T-cell (primary cell): ENCODE results near the gene CAPN2. TPM values are rescaled to one million over a fixed set of nuclear protein-coding genes. Genes with fewer than 3 reads are reported as not detected.

Experiments
- ATAC-seq, 4 experiments: fragments of 200-7000 bp in 3 of 4; fragments of 150-1000 bp in 1 of 4; cut with Tn5 transposase; replicated peaks in 1 of 4; 1 replicate in 3 of 4; 2 replicates in 1 of 4; pipeline ENCODE4 v1.10.0; 2021; ENCODE audit warnings: moderate library complexity in 3 of 4, mild to moderate bottlenecking in 2 of 4, moderate number of reproducible peaks in 1 of 4
- CTCF ChIA-PET, 2 donors: fragments of 300-600 bp; sonication (Branson Sonifier 250); formaldehyde crosslinking; loops; one replicate each; lab custom pipeline; 2022; ENCODE audit warnings: antibody characterized with exemption in 2 of 2; lab: Charles Lee
- POLR2A ChIA-PET, 2 donors: fragments of 300-600 bp; sonication (Branson Sonifier 250); formaldehyde crosslinking; loops; one replicate each; lab custom pipeline; 2022; ENCODE audit warnings: antibody characterized with exemption in 2 of 2; lab: Charles Lee
- DNase-seq, 35 experiments: peaks; one replicate each; pipeline versions ENCODE4 v3.0.0 to v3.0.0-alpha.2; 2013 to 2023
- H3K27ac ChIP-seq: one replicate; pipeline ENCODE4 v1.5.1; 2013; ENCODE audit warnings: low read length
- H3K27me3 ChIP-seq, 2 experiments: replicated peaks in 1 of 2; 1 replicate in 1 of 2; 2 replicates in 1 of 2; pipeline versions ENCODE4 v1.6.1 to v1.7.0; 2013; ENCODE audit warnings: low read length in 1 of 2, mixed read lengths in 1 of 2; ENCODE audit not compliant: control insufficient read depth in 2 of 2, insufficient read depth in 2 of 2; ENCODE audit errors: extremely low read depth in 1 of 2
- H3K36me3 ChIP-seq, 2 donors: 1 replicate in 1 of 2; 2 replicates in 1 of 2; pipeline versions ENCODE4 v1.6.1 to v1.7.0; 2013; ENCODE audit warnings: low read length in 1 of 2; ENCODE audit not compliant: control insufficient read depth in 2 of 2, insufficient read depth in 1 of 2; ENCODE audit errors: extremely low read depth in 1 of 2
- H3K4me1 ChIP-seq, 2 experiments: 1 replicate in 1 of 2; 2 replicates in 1 of 2; pipeline versions ENCODE4 v1.6.1 to v1.7.0; 2013; ENCODE audit warnings: low read length in 2 of 2, mixed read lengths in 1 of 2; ENCODE audit not compliant: insufficient read depth in 2 of 2, control insufficient read depth in 1 of 2; ENCODE audit errors: extremely low read depth in 1 of 2
- H3K4me3 ChIP-seq, 2 donors: 1 replicate in 1 of 2; 2 replicates in 1 of 2; pipeline versions ENCODE4 v1.5.1 to v1.7.0; 2013; ENCODE audit warnings: mild to moderate bottlenecking in 2 of 2, low read length in 1 of 2, moderate library complexity in 1 of 2; ENCODE audit not compliant: control insufficient read depth in 1 of 2; ENCODE audit errors: extremely low read depth in 1 of 2
- H3K9me3 ChIP-seq: 2 replicates; pipeline ENCODE4 v1.7.0; 2013
- H3K27ac Mint-ChIP-seq, 2 donors: one replicate each; pipeline ENCODE4 v1.8.0; 2020 to 2021; ENCODE audit warnings: mild to moderate bottlenecking in 2 of 2, mixed read lengths in 2 of 2
- H3K27me3 Mint-ChIP-seq, 2 donors: one replicate each; pipeline ENCODE4 v1.8.0; 2021 to 2022; ENCODE audit warnings: mixed read lengths in 2 of 2
- H3K36me3 Mint-ChIP-seq: one replicate; pipeline ENCODE4 v1.8.0; 2021; ENCODE audit warnings: mixed read lengths
- H3K4me1 Mint-ChIP-seq, 3 donors: one replicate each; pipeline ENCODE4 v1.8.0; 2020 to 2022; ENCODE audit warnings: mixed read lengths in 3 of 3, mild to moderate bottlenecking in 1 of 3
- H3K4me3 Mint-ChIP-seq, 3 donors: one replicate each; pipeline ENCODE4 v1.8.0; 2020 to 2022; ENCODE audit warnings: mild to moderate bottlenecking in 3 of 3, mixed read lengths in 3 of 3, moderate library complexity in 3 of 3
- H3K9me3 Mint-ChIP-seq, 3 donors: one replicate each; pipeline ENCODE4 v1.8.0; 2020 to 2022; ENCODE audit warnings: mixed read lengths in 3 of 3
- WGBS: methylation state at CpG from one replicate; pipeline ENCODE4 v1.1.5; 2013; ENCODE audit warnings: missing lambda C conversion rate; ENCODE audit not compliant: insufficient coverage; 5-methylcytosine and 5-hydroxymethylcytosine counted together
- total RNA-seq, 35 experiments: library from RNA in 6 of 35; stranded (reverse) in 6 of 35; fragments of 120-200 nt in 1 of 35; gene quantifications; one replicate each; pipeline versions ENCODE4 v1.2.1 to v1.2.4 and lab custom pipeline; 2013 to 2026

The CAPN2 gene
- total RNA-seq, 5 donors from 2014 or later (not counting 1 experiment from before 2014, with no cell fraction given) = 146 to 206 (median 169) TPM

DNA sequence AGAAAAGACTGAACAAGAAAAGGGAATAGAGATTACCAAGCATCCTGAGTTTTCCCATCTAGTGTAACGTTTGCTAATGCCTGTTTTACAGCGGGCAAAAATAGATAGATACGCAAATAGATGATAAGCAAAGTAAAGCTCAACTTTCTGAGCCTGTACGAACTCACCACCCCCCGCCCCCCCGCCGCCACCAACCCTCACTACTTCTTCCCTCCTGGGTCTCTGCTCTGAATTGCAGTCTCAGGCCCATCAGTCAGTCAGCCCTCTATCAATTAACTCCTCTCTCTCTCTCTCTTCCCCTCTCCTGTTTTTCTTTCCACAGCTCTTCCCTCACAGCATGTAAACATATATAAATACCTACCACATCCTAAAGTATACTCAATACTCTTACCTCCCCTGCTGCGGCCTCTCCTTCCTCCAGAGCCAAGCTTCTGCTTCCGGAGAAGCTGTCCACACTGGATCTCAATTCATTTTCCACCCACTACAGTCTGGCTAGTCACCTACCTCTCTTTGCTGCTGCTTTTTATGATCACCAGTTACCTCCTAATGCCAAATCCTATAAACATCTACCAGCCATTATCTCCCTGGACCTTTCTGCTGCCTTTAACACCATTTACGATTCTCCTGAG lies 64.6 kb downstream of the CAPN2 start:
- H3K4me3 ChIP-seq = no peak overlapping the region
- Mint-ChIP-seq H3K9me3 (no peaks in the 10 kb centered on the region), H3K36me3 (peaks cover 48% of the 10 kb centered on the region), H3K27ac (peak overlapping the region; percentile 46 to 81), H3K4me3 (no peak overlapping the region), H3K4me1 (peaks cover 9 to 31% (median 15%) of the 10 kb centered on the region in 3 donors), H3K27me3 (no peaks in the 10 kb centered on the region)
- no peaks in the 10 kb centered on the region for H3K27me3 ChIP-seq
- peaks cover 4 to 74% of the 10 kb centered on the region in 2 donors for H3K36me3 ChIP-seq
- ATAC-seq = no peak
- 98% methylated on average over 10 of the region's 10 CpGs for WGBS
- POLR2A ChIA-PET = no interaction called here
- H3K4me1 ChIP-seq = peaks cover 0 to 5% of the 10 kb centered on the region in 2 experiments
- CTCF ChIA-PET = interaction anchor here in 1 of 2 donors (0.6 kb wide), 1 partner anchor 1590 kb away, joined by 3 read pairs; no protein-coding TSS in a partner anchor
- H3K27ac ChIP-seq = no peak overlapping the region
- H3K9me3 ChIP-seq = no peaks in the 10 kb centered on the region
- no peak for DNase-seq

- ChIA-PET POLR2A (interaction anchor here in 1 of 2 donors (0.8 kb wide), 1 partner anchor 39 kb away, joined by 3 read pairs; no protein-coding TSS in a partner anchor), CTCF (no interaction called here)
- Histone ChIP-seq H3K36me3 (peaks cover 5 to 61% of the 10 kb centered on the region in 2 donors), H3K4me1 (peaks cover 0 to 5% of the 10 kb centered on the region in 2 experiments), H3K27ac (no peak overlapping the region), H3K27me3 (no peaks in the 10 kb centered on the region), H3K4me3 (no peak overlapping the region), H3K9me3 (no peaks in the 10 kb centered on the region)
- peak overlapping the region; percentile 36 to 41 for H3K27ac Mint-ChIP-seq
- H3K4me1 Mint-ChIP-seq = peaks cover 9 to 21% (median 11%) of the 10 kb centered on the region in 3 donors
- 96% methylated on average over 4 of the region's 8 CpGs for WGBS
- H3K4me3 Mint-ChIP-seq = no peak overlapping the region
- H3K36me3 Mint-ChIP-seq = peaks cover 36% of the 10 kb centered on the region
- DNase-seq (no peak), ATAC-seq (no peak)
- no peaks in the 10 kb centered on the region for H3K9me3 Mint-ChIP-seq
- no peaks in the 10 kb centered on the region for H3K27me3 Mint-ChIP-seq
These were observed 68.0 kb downstream of the CAPN2 start for GRCh38 chr1:223780318-223780717.

- no peaks in the 10 kb centered on the region for H3K27me3 Mint-ChIP-seq
- ChIA-PET CTCF (interaction anchor here in 1 of 2 donors (0.6 kb wide), 1 partner anchor 80 kb away, joined by 3 read pairs; no protein-coding TSS in a partner anchor), POLR2A (interaction anchor here in 1 of 2 donors (0.8 kb wide), 1 partner anchor 40 kb away, joined by 3 read pairs; no protein-coding TSS in a partner anchor)
- Histone ChIP-seq H3K27me3 (no peaks in the 10 kb centered on the region), H3K9me3 (no peaks in the 10 kb centered on the region), H3K27ac (no peak overlapping the region), H3K4me3 (no peak overlapping the region), H3K4me1 (peaks cover 0 to 4% of the 10 kb centered on the region in 2 experiments), H3K36me3 (peaks cover 5 to 59% of the 10 kb centered on the region in 2 donors)
- peaks cover 5 to 14% (median 5%) of the 10 kb centered on the region in 3 donors for H3K4me1 Mint-ChIP-seq
- no peak overlapping the region for H3K4me3 Mint-ChIP-seq
- H3K9me3 Mint-ChIP-seq = no peaks in the 10 kb centered on the region
- peaks cover 38% of the 10 kb centered on the region for H3K36me3 Mint-ChIP-seq
- no CpG with 5 or more reads among the region's 6 CpGs for WGBS
- no peak for DNase-seq
- H3K27ac Mint-ChIP-seq = peak overlapping the region; percentile 36 to 40
- no peak for ATAC-seq
These were observed 68.6 kb downstream of the CAPN2 start for GRCh38 chr1:223780949-223781348.

DNA sequence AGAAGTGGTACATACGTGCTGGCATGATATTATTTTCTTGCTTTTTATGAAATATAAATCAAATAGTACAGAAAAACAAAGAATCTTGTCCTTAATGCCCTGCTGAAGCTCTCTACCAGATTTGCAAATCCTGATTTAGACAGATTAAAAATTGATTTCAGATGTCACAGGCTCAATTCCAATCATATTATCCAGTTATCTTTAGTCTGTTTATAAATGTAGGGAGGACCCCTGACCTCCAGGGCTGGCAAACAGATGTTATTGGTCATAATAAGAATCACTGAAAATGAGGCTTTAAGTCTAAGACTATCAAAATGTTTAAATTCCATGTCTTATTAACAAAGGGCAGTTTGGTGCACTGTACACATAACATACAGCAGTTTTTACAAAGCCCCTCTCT lies 71.3 kb downstream of the CAPN2 start:
- H3K9me3 ChIP-seq = no peaks in the 10 kb centered on the region
- Mint-ChIP-seq H3K4me3 (no peak overlapping the region), H3K9me3 (no peaks in the 10 kb centered on the region), H3K27ac (peak overlapping the region in 1 of 2 donors; percentile 50), H3K27me3 (no peaks in the 10 kb centered on the region), H3K36me3 (peaks cover 25% of the 10 kb centered on the region), H3K4me1 (no peaks in the 10 kb centered on the region)
- no CpG with 5 or more reads among the region's 1 CpG for WGBS
- H3K4me3 ChIP-seq = no peak overlapping the region
- H3K4me1 ChIP-seq = no peaks in the 10 kb centered on the region
- H3K27me3 ChIP-seq = no peaks in the 10 kb centered on the region
- ATAC-seq (no peak), DNase-seq (no peak)
- ChIA-PET CTCF (no interaction called here), POLR2A (no interaction called here)
- no peak overlapping the region for H3K27ac ChIP-seq
- H3K36me3 ChIP-seq = peaks cover 5 to 55% of the 10 kb centered on the region in 2 donors

DNA sequence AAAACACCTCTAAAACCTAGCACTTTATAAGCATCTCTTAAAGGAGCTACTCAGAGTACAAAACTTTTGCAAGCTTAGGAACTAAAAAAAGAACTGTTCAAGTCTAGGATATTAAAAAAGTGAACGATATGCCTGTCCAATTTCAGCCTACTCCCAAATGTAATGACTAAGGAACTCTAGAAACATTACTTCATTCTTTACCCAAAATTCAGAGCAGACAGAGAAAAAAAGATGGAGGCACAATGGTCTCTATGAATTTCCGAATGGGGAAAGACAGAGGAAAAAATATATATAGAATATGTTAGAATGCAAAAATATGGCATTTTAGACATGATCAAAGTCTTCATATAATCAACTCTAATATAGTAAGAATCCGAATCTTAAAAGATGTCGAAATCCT lies 72.2 kb downstream of the CAPN2 start:
- CTCF ChIA-PET = interaction anchor here in 1 of 2 donors (0.5 kb wide), 1 partner anchor 35 kb away, joined by 3 read pairs; no protein-coding TSS in a partner anchor

DNA sequence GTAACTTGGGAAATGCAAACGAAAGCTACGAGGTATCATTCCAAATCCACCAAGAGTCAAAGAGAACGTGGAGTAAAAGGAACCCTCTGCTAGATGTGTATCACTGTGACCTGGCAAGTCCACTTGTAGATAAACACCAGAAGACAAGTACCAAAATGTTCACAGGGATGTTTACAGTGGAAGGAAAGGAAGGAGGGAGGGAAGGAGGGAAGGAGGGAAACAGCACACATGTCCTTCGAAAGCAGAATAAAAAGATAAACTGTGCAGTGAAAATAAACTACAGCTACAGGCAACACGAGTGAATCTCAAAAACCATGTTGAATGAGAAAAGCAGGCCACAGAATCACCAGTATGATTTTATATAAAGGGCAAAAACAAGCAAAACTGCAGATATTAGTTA lies 73.5 kb downstream of the CAPN2 start:
- H3K9me3 Mint-ChIP-seq = no peaks in the 10 kb centered on the region
- Histone ChIP-seq H3K27me3 (no peaks in the 10 kb centered on the region), H3K27ac (no peak overlapping the region), H3K36me3 (peaks cover 5 to 45% of the 10 kb centered on the region in 2 donors), H3K4me3 (no peak overlapping the region), H3K4me1 (no peaks in the 10 kb centered on the region), H3K9me3 (no peaks in the 10 kb centered on the region)
- ChIA-PET CTCF (no interaction called here), POLR2A (no interaction called here)
- H3K36me3 Mint-ChIP-seq = peaks cover 25% of the 10 kb centered on the region
- H3K4me1 Mint-ChIP-seq = no peaks in the 10 kb centered on the region
- no peak overlapping the region for H3K4me3 Mint-ChIP-seq
- H3K27ac Mint-ChIP-seq = no peak overlapping the region
- 100% methylated on average over 2 of the region's 5 CpGs for WGBS
- no peaks in the 10 kb centered on the region for H3K27me3 Mint-ChIP-seq
- no peak for DNase-seq
- no peak for ATAC-seq

More for the DNA sequence above, 72.2 kb downstream of the CAPN2 start:
- Mint-ChIP-seq H3K27me3 (no peaks in the 10 kb centered on the region), H3K27ac (no peak overlapping the region), H3K9me3 (no peaks in the 10 kb centered on the region), H3K4me3 (no peak overlapping the region), H3K36me3 (peaks cover 25% of the 10 kb centered on the region), H3K4me1 (no peaks in the 10 kb centered on the region)
- POLR2A ChIA-PET = interaction anchor here in 1 of 2 donors (1.0 kb wide), 1 partner anchor 9 kb away, joined by 3 read pairs; no protein-coding TSS in a partner anchor
- ATAC-seq = no peak
- H3K27ac ChIP-seq = no peak overlapping the region
- H3K27me3 ChIP-seq = no peaks in the 10 kb centered on the region
- peaks cover 5 to 53% of the 10 kb centered on the region in 2 donors for H3K36me3 ChIP-seq
- no CpG with 5 or more reads among the region's 4 CpGs for WGBS
- H3K4me1 ChIP-seq = no peaks in the 10 kb centered on the region
- H3K4me3 ChIP-seq = no peak overlapping the region
- DNase-seq = no peak
- no peaks in the 10 kb centered on the region for H3K9me3 ChIP-seq
